Thyroid gland (tissue), 4 donors: ENCODE data around the gene TOM1L2. TPM values are rescaled to one million over a fixed set of nuclear protein-coding genes. Genes with fewer than 3 reads are reported as not detected.

ENCODE experiments used
- DNase-seq, 2 donors: peaks; one replicate each; pipeline ENCODE4 v3.0.0-alpha.2; 2019
- H3K27ac ChIP-seq, 3 donors: fragments of 200-600 bp; sonication (generic); 1 replicate in 2 of 3; 2 replicates in 1 of 3; pipeline ENCODE4 v1.5.1; 2016 to 2019; ENCODE audit warnings: mild to moderate bottlenecking in 1 of 3, moderate library complexity in 1 of 3
- H3K27me3 ChIP-seq: fragments of 200-600 bp; sonication (generic); one replicate; pipeline ENCODE4 v1.5.1; 2019
- H3K36me3 ChIP-seq, 2 donors: fragments of 200-600 bp; sonication (generic); one replicate each; pipeline ENCODE4 v1.5.1; 2016 to 2019
- H3K4me1 ChIP-seq, 2 donors: fragments of 200-600 bp; sonication (generic); one replicate each; pipeline ENCODE4 v1.5.1; 2017 to 2019
- H3K4me3 ChIP-seq, 3 donors: fragments of 200-600 bp; sonication (generic); replicated peaks in 1 of 3; 1 replicate in 2 of 3; 2 replicates in 1 of 3; pipeline ENCODE4 v1.5.1; 2016; ENCODE audit warnings: mild to moderate bottlenecking in 1 of 3
- H3K9me3 ChIP-seq: fragments of 200-600 bp; sonication (generic); one replicate; pipeline ENCODE4 v1.5.1; 2017
- POLR2A ChIP-seq, 2 donors: fragments of 450-650 bp; IDR thresholded peaks; one replicate each; pipeline ENCODE4 v1.6.1; 2017; ENCODE audit warnings: antibody characterized with exemption in 2 of 2, mild to moderate bottlenecking in 2 of 2, moderate library complexity in 1 of 2
- WGBS, 2 donors: methylation state at CpG; one replicate each; pipeline ENCODE4 v1.1.5; 2017; 5-methylcytosine and 5-hydroxymethylcytosine counted together
- intact Hi-C: fragments of 100-400 bp; cut with DNase I; formaldehyde crosslinking; loops from one replicate; pipeline ENCODE4 v1.15.1; 2023
- total RNA-seq, 4 donors: library from RNA; depleted of rRNA; stranded (reverse); fragments of >200 nt; gene quantifications; one replicate each; pipeline ENCODE4 v1.2.3, GENCODE V29; 2016
- TF ChIP-seq, protein P1 (sequence below), 6 experiments: fragments of 200-600 bp in 3 of 6; fragments of 450-650 bp in 3 of 6; sonication (generic) in 3 of 6; IDR thresholded peaks; one replicate each; pipeline ENCODE4 v1.5.1; 2016 to 2019; ENCODE audit warnings: antibody characterized with exemption in 6 of 6, mild to moderate bottlenecking in 2 of 6, inconsistent platforms in 1 of 6, moderate library complexity in 1 of 6

TOM1L2 gene
- total RNA-seq, 4 donors from 2014 or later: 138 to 881 (median 257) TPM

GRCh38 chr17:18009609-18010420 is 37.6 kb upstream of the TOM1L2 start:
- Histone ChIP-seq H3K4me1 (peaks cover 0 to 4% of the 10 kb centered on the region in 2 donors), H3K27me3 (no peaks in the 10 kb centered on the region), H3K27ac (no peak overlapping the region), H3K4me3 (no peak overlapping the region), H3K9me3 (no peaks in the 10 kb centered on the region), H3K36me3 (no peaks in the 10 kb centered on the region)
- no peak for DNase-seq
- WGBS, 2 donors: 91 to 96% methylated on average over 8 of the region's 8 CpGs
- intact Hi-C loops: no loop called here
- no peak for TF ChIP-seq POLR2A (IDR thresholded peaks at IDR 0.05)
- TF ChIP-seq, protein P1, sequence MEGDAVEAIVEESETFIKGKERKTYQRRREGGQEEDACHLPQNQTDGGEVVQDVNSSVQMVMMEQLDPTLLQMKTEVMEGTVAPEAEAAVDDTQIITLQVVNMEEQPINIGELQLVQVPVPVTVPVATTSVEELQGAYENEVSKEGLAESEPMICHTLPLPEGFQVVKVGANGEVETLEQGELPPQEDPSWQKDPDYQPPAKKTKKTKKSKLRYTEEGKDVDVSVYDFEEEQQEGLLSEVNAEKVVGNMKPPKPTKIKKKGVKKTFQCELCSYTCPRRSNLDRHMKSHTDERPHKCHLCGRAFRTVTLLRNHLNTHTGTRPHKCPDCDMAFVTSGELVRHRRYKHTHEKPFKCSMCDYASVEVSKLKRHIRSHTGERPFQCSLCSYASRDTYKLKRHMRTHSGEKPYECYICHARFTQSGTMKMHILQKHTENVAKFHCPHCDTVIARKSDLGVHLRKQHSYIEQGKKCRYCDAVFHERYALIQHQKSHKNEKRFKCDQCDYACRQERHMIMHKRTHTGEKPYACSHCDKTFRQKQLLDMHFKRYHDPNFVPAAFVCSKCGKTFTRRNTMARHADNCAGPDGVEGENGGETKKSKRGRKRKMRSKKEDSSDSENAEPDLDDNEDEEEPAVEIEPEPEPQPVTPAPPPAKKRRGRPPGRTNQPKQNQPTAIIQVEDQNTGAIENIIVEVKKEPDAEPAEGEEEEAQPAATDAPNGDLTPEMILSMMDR (IDR thresholded peaks at IDR 0.05): no peak

- TF ChIP-seq, protein P1 (IDR thresholded peaks at IDR 0.05): no peak
- no peak for DNase-seq
- 86% methylated on average over 5 of the region's 5 CpGs for WGBS, 2 donors
Measured at GRCh38 chr17:18008496-18009268, 36.5 kb upstream of the TOM1L2 start.

DNA sequence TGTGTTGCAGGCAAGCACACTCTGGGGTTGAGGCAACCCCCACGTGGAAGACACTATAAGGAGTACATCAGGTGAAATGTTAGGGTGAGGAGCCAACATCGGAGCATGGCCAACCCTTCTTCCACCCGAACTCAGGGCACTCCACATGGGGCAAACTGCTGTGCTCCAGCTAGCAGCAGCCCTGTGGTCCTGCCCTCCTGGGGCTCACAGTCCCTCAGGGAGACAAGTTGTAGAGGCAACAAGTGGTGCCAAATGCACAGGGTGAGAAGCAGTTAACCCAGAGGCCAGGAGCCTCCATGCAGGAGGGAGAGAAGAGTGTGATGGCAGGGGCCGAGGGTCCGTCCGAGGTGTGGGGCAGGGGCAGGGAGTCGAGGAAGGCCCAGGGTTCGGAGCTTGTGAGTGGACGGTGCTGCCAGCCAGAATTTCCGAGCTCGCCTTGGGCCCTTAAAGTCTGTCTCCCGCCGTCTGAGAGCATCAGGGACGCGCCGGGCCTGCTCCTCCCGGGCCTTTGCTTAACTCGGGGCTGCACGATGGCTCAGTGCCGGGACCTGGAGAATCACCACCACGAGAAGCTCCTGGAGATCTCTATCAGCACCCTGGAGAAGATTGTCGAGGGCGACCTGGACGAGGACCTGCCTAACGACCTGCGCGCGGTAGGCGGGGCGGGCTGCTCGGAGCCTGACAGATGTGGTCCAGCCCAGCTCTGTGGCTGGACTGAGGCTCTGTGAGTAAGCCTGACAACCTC is 34.5 kb upstream of the TOM1L2 start:
- no peaks in the 10 kb centered on the region for H3K27me3 ChIP-seq
- no peaks in the 10 kb centered on the region for H3K9me3 ChIP-seq
- H3K27ac ChIP-seq: no peak overlapping the region
- H3K4me3 ChIP-seq: no peak overlapping the region
- no peaks in the 10 kb centered on the region for H3K4me1 ChIP-seq
- intact Hi-C loops: no loop called here
- no peak for DNase-seq
- TF ChIP-seq POLR2A (IDR thresholded peaks at IDR 0.05): no peak
- TF ChIP-seq, protein P1 (IDR thresholded peaks at IDR 0.05): no peak
- no peaks in the 10 kb centered on the region for H3K36me3 ChIP-seq
- 75 to 79% methylated on average over 10 to 15 of the region's 31 CpGs for WGBS, 2 donors

More at GRCh38 chr17:18008496-18009268, 36.5 kb upstream of the TOM1L2 start:
- Histone ChIP-seq H3K27ac (no peak overlapping the region), H3K36me3 (no peaks in the 10 kb centered on the region), H3K4me3 (no peak overlapping the region), H3K9me3 (no peaks in the 10 kb centered on the region), H3K27me3 (no peaks in the 10 kb centered on the region), H3K4me1 (no peaks in the 10 kb centered on the region)
- intact Hi-C loops: no loop called here

- Histone ChIP-seq H3K4me1 (no peaks in the 10 kb centered on the region), H3K27ac (no peak overlapping the region), H3K36me3 (no peaks in the 10 kb centered on the region), H3K4me3 (no peak overlapping the region), H3K9me3 (no peaks in the 10 kb centered on the region), H3K27me3 (no peaks in the 10 kb centered on the region)
- intact Hi-C loops: no loop called here
- DNase-seq: no peak
- 75 to 86% methylated on average over 3 of the region's 3 CpGs for WGBS, 2 donors
- no peak for TF ChIP-seq POLR2A (IDR thresholded peaks at IDR 0.05)
- TF ChIP-seq, protein P1 (IDR thresholded peaks at IDR 0.05): no peak
Measured at GRCh38 chr17:18005496-18005895, 33.3 kb upstream of the TOM1L2 start.
